Ascending aorta (tissue), 2 donors: ENCODE data around the gene NEIL1. TPM values are rescaled to one million over a fixed set of nuclear protein-coding genes. Genes with fewer than 3 reads are reported as not detected.
"Not testable (repeated sequence)": the region's sequence is repeated elsewhere in the genome, so short reads cannot be mapped to it uniquely, and the experiment has no call there.

Experiments used
- DNase-seq, 2 donors: peaks; one replicate each; pipeline ENCODE4 v3.0.0-alpha.2; 2019; ENCODE audit warnings: low spot score in 2 of 2
- H3K27ac ChIP-seq, 2 donors: fragments of 200-600 bp; sonication (generic); one replicate each; pipeline ENCODE4 v1.5.1; 2016 to 2017; ENCODE audit warnings: mild to moderate bottlenecking in 1 of 2
- H3K27me3 ChIP-seq: fragments of 200-600 bp; sonication (generic); one replicate; pipeline ENCODE4 v1.5.1; 2017
- H3K36me3 ChIP-seq, 2 donors: fragments of 200-600 bp; sonication (generic); one replicate each; pipeline ENCODE4 v1.5.1; 2016
- H3K4me1 ChIP-seq, 2 donors: fragments of 200-600 bp; sonication (generic); one replicate each; pipeline ENCODE4 v1.5.1; 2016 to 2017; ENCODE audit warnings: mild to moderate bottlenecking in 1 of 2
- H3K4me3 ChIP-seq, 2 donors: fragments of 200-600 bp; sonication (generic); one replicate each; pipeline ENCODE4 v1.5.1; 2016 to 2017; ENCODE audit warnings: mild to moderate bottlenecking in 1 of 2
- H3K9me3 ChIP-seq, 2 donors: fragments of 200-600 bp; sonication (generic); one replicate each; pipeline ENCODE4 v1.5.1; 2016
- CTCF ChIP-seq, 3 experiments: fragments of 200-600 bp in 2 of 3; fragments of 450-650 bp in 1 of 3; sonication (generic) in 2 of 3; IDR thresholded peaks; one replicate each; pipeline ENCODE4 v1.5.1; 2016 to 2019; ENCODE audit warnings: antibody characterized with exemption in 3 of 3, mild to moderate bottlenecking in 1 of 3, moderate library complexity in 1 of 3
- intact Hi-C: fragments of 100-400 bp; cut with DNase I; formaldehyde crosslinking; loops from one replicate; pipeline ENCODE4 v1.15.1; 2023
- total RNA-seq: library from RNA; depleted of rRNA; stranded (reverse); fragments of >200 nt; gene quantifications from one replicate; pipeline ENCODE4 v1.1.0, GENCODE V29; 2016

The NEIL1 gene
- total RNA-seq, 1 donor from 2014 or later = 104 TPM

GRCh38 chr15:75307778-75308390 lies 39.0 kb upstream of the NEIL1 start:
- Histone ChIP-seq H3K9me3 (no peaks in the 10 kb centered on the region), H3K4me1 (no peaks in the 10 kb centered on the region), H3K27ac (no peak overlapping the region), H3K36me3 (no peaks in the 10 kb centered on the region), H3K27me3 (no peaks in the 10 kb centered on the region), H3K4me3 (no peak overlapping the region)
- intact Hi-C loops = loop anchor here (10.0 kb wide), 1 partner anchor 83 kb away; no protein-coding TSS in a partner anchor
- TF ChIP-seq CTCF (IDR thresholded peaks at IDR 0.05) = peak in 1 of 3 experiments; percentile 9
- no peak for DNase-seq

GRCh38 chr15:75309711-75310110 lies 37.1 kb upstream of the NEIL1 start:
- Histone ChIP-seq H3K4me1 (no peaks in the 10 kb centered on the region), H3K27me3 (no peaks in the 10 kb centered on the region), H3K27ac (no peak overlapping the region), H3K9me3 (no peaks in the 10 kb centered on the region), H3K4me3 (no peak overlapping the region), H3K36me3 (no peaks in the 10 kb centered on the region)
- DNase-seq = no peak
- TF ChIP-seq CTCF (IDR thresholded peaks at IDR 0.05) = no peak
- intact Hi-C loops = loop anchor here (10.0 kb wide), 1 partner anchor 85 kb away; no protein-coding TSS in a partner anchor

- intact Hi-C loops = not testable (repeated sequence)
These were observed 34.3 kb upstream of the NEIL1 start for GRCh38 chr15:75312548-75312947.

GRCh38 chr15:75313116-75313845 lies 33.6 kb upstream of the NEIL1 start:
- H3K4me1 ChIP-seq = no peaks in the 10 kb centered on the region
- H3K4me3 ChIP-seq = no peak overlapping the region
- no peak overlapping the region for H3K27ac ChIP-seq
- TF ChIP-seq CTCF (IDR thresholded peaks at IDR 0.05) = no peak
- H3K27me3 ChIP-seq = no peaks in the 10 kb centered on the region
- no peak for DNase-seq
- H3K36me3 ChIP-seq = no peaks in the 10 kb centered on the region
- no peaks in the 10 kb centered on the region for H3K9me3 ChIP-seq
- intact Hi-C loops = no loop called here

More at GRCh38 chr15:75312548-75312947, 34.3 kb upstream of the NEIL1 start:
- not testable (repeated sequence) for DNase-seq, H3K27ac ChIP-seq, H3K9me3 ChIP-seq, H3K4me3 ChIP-seq, H3K36me3 ChIP-seq, H3K4me1 ChIP-seq, H3K27me3 ChIP-seq

GRCh38 chr15:75314552-75315290 lies 32.1 kb upstream of the NEIL1 start:
- no peak for TF ChIP-seq CTCF (IDR thresholded peaks at IDR 0.05)

GRCh38 chr15:75319231-75319897 lies 27.5 kb upstream of the NEIL1 start:
- intact Hi-C loops, H3K4me3 ChIP-seq, H3K4me1 ChIP-seq, H3K9me3 ChIP-seq, H3K27me3 ChIP-seq, H3K27ac ChIP-seq, DNase-seq, H3K36me3 ChIP-seq: not testable (repeated sequence)

More at GRCh38 chr15:75314552-75315290, 32.1 kb upstream of the NEIL1 start:
- intact Hi-C loops = no loop called here
- no peak overlapping the region for H3K4me3 ChIP-seq
- H3K27me3 ChIP-seq = no peaks in the 10 kb centered on the region
- no peaks in the 10 kb centered on the region for H3K9me3 ChIP-seq
- H3K36me3 ChIP-seq = no peaks in the 10 kb centered on the region
- DNase-seq = no peak
- H3K4me1 ChIP-seq = no peaks in the 10 kb centered on the region
- H3K27ac ChIP-seq = no peak overlapping the region
